Measurements from ENCODE around the gene CCDC154. TPM values are rescaled to one million over a fixed set of nuclear protein-coding genes. Genes with fewer than 3 reads are reported as not detected.

The CCDC154 gene
- total and polyA plus RNA-seq, 9 of the 15 experiments (the other 6 are each of a cell fraction or from before 2014, with no cell fraction given), result 0.15 to 1.4 (median 0.20) TPM; not detected in 5

DNA sequence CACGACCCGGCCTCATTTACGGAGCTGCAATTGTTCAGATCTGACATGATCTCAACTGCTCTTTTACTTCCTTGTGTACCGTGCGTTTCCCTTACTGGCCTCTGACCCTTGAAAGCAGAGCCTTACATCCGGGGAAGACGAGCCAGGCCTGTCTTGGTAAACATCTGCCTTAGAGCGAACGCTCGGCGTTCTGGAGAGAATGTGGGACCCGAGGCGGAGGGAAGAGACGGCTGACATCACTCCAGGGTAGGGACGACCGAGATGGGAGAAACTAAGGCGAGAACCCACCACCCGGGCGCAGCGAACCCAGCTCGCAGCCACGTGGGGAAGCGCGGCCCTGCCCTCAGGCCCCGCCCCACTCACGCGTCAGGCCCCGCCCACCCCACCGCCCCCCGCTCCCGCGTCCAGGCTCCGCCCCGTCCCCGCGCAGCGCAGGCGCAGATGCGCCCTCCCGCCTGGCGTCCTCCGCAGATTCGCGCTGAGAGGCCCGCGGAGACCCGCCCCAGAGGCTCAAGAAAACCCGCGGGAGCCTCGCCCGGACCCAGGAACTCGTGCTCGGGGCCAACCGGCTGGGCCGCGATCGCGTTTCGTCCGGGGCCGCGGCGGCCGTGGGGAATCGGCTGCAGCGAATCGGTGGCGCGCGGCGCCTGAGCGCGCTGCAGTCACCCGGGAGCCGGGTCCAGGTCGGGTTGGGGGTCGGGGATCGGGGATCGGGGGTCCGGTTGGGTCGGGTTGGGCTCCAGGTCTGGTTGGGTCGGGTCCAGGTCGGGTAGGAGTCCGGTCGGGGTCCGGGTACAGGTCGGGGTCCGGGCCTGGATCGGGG is 48.8 kb upstream of the CCDC154 start, which contains the start of gene TELO2 (continued):
- TF ChIP-seq, protein P1, sequence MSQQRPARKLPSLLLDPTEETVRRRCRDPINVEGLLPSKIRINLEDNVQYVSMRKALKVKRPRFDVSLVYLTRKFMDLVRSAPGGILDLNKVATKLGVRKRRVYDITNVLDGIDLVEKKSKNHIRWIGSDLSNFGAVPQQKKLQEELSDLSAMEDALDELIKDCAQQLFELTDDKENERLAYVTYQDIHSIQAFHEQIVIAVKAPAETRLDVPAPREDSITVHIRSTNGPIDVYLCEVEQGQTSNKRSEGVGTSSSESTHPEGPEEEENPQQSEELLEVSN (IDR thresholded peaks at IDR 0.05; ENCODE audit: borderline replicate concordance in 1 of 2, extremely low read depth in 1 of 2, insufficient read depth in 1 of 2, insufficient read length in 1 of 2, low read depth in 1 of 2, low read length in 1 of 2, poor library complexity in 1 of 2, severe bottlenecking in 1 of 2), result peak; percentile 93 to 95
- TF ChIP-seq TCF3 (CRISPR knock-in tag; IDR thresholded peaks at IDR 0.05) (no peak), THRAP3 (IDR thresholded peaks at IDR 0.05; ENCODE audit: borderline replicate concordance) (no peak), ELF2 (CRISPR knock-in tag; IDR thresholded peaks at IDR 0.05) (no peak; the same call in 1 of the 2 replicates), HNRNPK (IDR thresholded peaks at IDR 0.05; ENCODE audit: low read depth, low read length, poor library complexity, severe bottlenecking) (peak; percentile 66), IRF2 (CRISPR knock-in tag; IDR thresholded peaks at IDR 0.05) (no peak), TAF1 (IDR thresholded peaks at IDR 0.05; ENCODE audit: control insufficient read depth, extremely low read depth, insufficient read depth, low read length, severe bottlenecking) (peak; percentile 66), PHF20 (IDR thresholded peaks at IDR 0.05; ENCODE audit: partially characterized antibody) (peak; percentile 82)
- TF ChIP-seq, protein P2, sequence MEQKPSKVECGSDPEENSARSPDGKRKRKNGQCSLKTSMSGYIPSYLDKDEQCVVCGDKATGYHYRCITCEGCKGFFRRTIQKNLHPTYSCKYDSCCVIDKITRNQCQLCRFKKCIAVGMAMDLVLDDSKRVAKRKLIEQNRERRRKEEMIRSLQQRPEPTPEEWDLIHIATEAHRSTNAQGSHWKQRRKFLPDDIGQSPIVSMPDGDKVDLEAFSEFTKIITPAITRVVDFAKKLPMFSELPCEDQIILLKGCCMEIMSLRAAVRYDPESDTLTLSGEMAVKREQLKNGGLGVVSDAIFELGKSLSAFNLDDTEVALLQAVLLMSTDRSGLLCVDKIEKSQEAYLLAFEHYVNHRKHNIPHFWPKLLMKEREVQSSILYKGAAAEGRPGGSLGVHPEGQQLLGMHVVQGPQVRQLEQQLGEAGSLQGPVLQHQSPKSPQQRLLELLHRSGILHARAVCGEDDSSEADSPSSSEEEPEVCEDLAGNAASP (IDR thresholded peaks at IDR 0.05), result no peak
- TF ChIP-seq, protein P3, sequence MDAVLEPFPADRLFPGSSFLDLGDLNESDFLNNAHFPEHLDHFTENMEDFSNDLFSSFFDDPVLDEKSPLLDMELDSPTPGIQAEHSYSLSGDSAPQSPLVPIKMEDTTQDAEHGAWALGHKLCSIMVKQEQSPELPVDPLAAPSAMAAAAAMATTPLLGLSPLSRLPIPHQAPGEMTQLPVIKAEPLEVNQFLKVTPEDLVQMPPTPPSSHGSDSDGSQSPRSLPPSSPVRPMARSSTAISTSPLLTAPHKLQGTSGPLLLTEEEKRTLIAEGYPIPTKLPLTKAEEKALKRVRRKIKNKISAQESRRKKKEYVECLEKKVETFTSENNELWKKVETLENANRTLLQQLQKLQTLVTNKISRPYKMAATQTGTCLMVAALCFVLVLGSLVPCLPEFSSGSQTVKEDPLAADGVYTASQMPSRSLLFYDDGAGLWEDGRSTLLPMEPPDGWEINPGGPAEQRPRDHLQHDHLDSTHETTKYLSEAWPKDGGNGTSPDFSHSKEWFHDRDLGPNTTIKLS (IDR thresholded peaks at IDR 0.05; ENCODE audit: borderline replicate concordance, low read depth), result peak; percentile 34; the same call in 1 of the 2 replicates
- TF ChIP-seq, protein P4, sequence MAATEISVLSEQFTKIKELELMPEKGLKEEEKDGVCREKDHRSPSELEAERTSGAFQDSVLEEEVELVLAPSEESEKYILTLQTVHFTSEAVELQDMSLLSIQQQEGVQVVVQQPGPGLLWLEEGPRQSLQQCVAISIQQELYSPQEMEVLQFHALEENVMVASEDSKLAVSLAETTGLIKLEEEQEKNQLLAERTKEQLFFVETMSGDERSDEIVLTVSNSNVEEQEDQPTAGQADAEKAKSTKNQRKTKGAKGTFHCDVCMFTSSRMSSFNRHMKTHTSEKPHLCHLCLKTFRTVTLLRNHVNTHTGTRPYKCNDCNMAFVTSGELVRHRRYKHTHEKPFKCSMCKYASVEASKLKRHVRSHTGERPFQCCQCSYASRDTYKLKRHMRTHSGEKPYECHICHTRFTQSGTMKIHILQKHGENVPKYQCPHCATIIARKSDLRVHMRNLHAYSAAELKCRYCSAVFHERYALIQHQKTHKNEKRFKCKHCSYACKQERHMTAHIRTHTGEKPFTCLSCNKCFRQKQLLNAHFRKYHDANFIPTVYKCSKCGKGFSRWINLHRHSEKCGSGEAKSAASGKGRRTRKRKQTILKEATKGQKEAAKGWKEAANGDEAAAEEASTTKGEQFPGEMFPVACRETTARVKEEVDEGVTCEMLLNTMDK (IDR thresholded peaks at IDR 0.05; ENCODE audit: borderline replicate concordance, insufficient read depth, low read depth, low read length, poor library complexity, severe bottlenecking), result no peak
- TF ChIP-seq, protein P5, sequence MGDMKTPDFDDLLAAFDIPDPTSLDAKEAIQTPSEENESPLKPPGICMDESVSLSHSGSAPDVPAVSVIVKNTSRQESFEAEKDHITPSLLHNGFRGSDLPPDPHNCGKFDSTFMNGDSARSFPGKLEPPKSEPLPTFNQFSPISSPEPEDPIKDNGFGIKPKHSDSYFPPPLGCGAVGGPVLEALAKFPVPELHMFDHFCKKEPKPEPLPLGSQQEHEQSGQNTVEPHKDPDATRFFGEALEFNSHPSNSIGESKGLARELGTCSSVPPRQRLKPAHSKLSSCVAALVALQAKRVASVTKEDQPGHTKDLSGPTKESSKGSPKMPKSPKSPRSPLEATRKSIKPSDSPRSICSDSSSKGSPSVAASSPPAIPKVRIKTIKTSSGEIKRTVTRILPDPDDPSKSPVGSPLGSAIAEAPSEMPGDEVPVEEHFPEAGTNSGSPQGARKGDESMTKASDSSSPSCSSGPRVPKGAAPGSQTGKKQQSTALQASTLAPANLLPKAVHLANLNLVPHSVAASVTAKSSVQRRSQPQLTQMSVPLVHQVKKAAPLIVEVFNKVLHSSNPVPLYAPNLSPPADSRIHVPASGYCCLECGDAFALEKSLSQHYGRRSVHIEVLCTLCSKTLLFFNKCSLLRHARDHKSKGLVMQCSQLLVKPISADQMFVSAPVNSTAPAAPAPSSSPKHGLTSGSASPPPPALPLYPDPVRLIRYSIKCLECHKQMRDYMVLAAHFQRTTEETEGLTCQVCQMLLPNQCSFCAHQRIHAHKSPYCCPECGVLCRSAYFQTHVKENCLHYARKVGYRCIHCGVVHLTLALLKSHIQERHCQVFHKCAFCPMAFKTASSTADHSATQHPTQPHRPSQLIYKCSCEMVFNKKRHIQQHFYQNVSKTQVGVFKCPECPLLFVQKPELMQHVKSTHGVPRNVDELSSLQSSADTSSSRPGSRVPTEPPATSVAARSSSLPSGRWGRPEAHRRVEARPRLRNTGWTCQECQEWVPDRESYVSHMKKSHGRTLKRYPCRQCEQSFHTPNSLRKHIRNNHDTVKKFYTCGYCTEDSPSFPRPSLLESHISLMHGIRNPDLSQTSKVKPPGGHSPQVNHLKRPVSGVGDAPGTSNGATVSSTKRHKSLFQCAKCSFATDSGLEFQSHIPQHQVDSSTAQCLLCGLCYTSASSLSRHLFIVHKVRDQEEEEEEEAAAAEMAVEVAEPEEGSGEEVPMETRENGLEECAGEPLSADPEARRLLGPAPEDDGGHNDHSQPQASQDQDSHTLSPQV (IDR thresholded peaks at IDR 0.05), result peak; percentile 96
